HepG2 (cell line): ENCODE results near the gene POLR1G. TPM values are rescaled to one million over a fixed set of nuclear protein-coding genes. Genes with fewer than 3 reads are reported as not detected.

Experiments used
- CCAR2 ChIP-seq: fragments of 200-400 bp; formaldehyde crosslinking; optimal IDR thresholded peaks from 2 replicates; pipeline ENCODE3; 2018; ENCODE audit warnings: low read depth, mild to moderate bottlenecking, low read length, moderate library complexity
- CEBPB ChIP-seq: IDR thresholded peaks from 2 replicates; pipeline ENCODE4 v1.6.1; 2011; ENCODE audit warnings: low read depth, low read length, improper control_type of control experiment, borderline replicate concordance
- GABPB1 ChIP-seq: IDR thresholded peaks from 2 replicates; pipeline ENCODE4 v1.6.1; 2016; ENCODE audit warnings: mild to moderate bottlenecking, missing genetic modification reagents, moderate library complexity, missing compliant biosample characterization
- JUND ChIP-seq: sonication (generic); formaldehyde crosslinking; IDR thresholded peaks from 2 replicates; pipeline ENCODE4 v1.8.0; 2022; ENCODE audit warnings: mild to moderate bottlenecking, missing genetic modification reagents
- NR2F6 ChIP-seq, 2 experiments: IDR thresholded peaks; 2 replicates each; pipeline ENCODE4 v1.6.1; 2016; ENCODE audit warnings: antibody characterized with exemption in 1 of 2, mild to moderate bottlenecking in 1 of 2
- PAF1 ChIP-seq: IDR thresholded peaks from 2 replicates; pipeline ENCODE4 v1.6.1; 2016; ENCODE audit warnings: missing genetic modification reagents, missing compliant biosample characterization
- PTBP1 ChIP-seq: fragments of 200-400 bp; formaldehyde crosslinking; IDR thresholded peaks from 2 replicates; pipeline ENCODE4 v1.6.1; 2018; ENCODE audit warnings: low read length, low read depth; ENCODE audit not compliant: poor library complexity, severe bottlenecking
- RARA ChIP-seq: IDR thresholded peaks from 2 replicates; pipeline ENCODE4 v1.6.1; 2016; ENCODE audit warnings: missing genetic modification reagents, missing compliant biosample characterization
- RXRB ChIP-seq: IDR thresholded peaks from 2 replicates; pipeline ENCODE4 v1.6.1; 2016; ENCODE audit warnings: borderline replicate concordance, missing genetic modification reagents, missing compliant biosample characterization
- TEAD3 ChIP-seq: optimal IDR thresholded peaks from 2 replicates; pipeline ENCODE3; 2016; ENCODE audit warnings: borderline replicate concordance
- TMF1 ChIP-seq: sonication (generic); formaldehyde crosslinking; IDR thresholded peaks from 2 replicates; pipeline ENCODE4 v1.8.1; 2022; ENCODE audit warnings: low read depth, missing genetic modification reagents
- ZFY ChIP-seq: sonication (generic); formaldehyde crosslinking; IDR thresholded peaks from 2 replicates; pipeline ENCODE4 v1.4.0; 2020; ENCODE audit warnings: missing genetic modification reagents
- ZNF24 ChIP-seq: fragments of 450-650 bp; IDR thresholded peaks from 2 replicates; pipeline ENCODE4 v1.6.1; 2017; ENCODE audit warnings: antibody characterized with exemption, mild to moderate bottlenecking
- ZNF256 ChIP-seq: sonication (generic); formaldehyde crosslinking; conservative IDR thresholded peaks from 2 replicates; pipeline ENCODE4 v1.4.0; 2020; ENCODE audit warnings: missing genetic modification reagents
- ZNF331 ChIP-seq: sonication (generic); formaldehyde crosslinking; IDR thresholded peaks from 2 replicates; pipeline ENCODE4 v1.4.0; 2020; ENCODE audit warnings: missing genetic modification reagents
- ZNF382 ChIP-seq: sonication (generic); formaldehyde crosslinking; IDR thresholded peaks from 2 replicates; pipeline ENCODE4 v1.5.0; 2020; ENCODE audit warnings: missing genetic modification reagents, mild to moderate bottlenecking, borderline replicate concordance
- ZNF543 ChIP-seq: sonication (generic); formaldehyde crosslinking; IDR thresholded peaks from 2 replicates; pipeline ENCODE4 v1.4.0; 2020; ENCODE audit warnings: mild to moderate bottlenecking, missing genetic modification reagents
- ZNF619 ChIP-seq: sonication (generic); formaldehyde crosslinking; IDR thresholded peaks from 2 replicates; pipeline ENCODE4 v1.4.0; 2020; ENCODE audit warnings: mild to moderate bottlenecking, missing genetic modification reagents
- ZNF879 ChIP-seq: sonication (generic); formaldehyde crosslinking; IDR thresholded peaks from 2 replicates; pipeline ENCODE4 v1.8.1; 2023; ENCODE audit warnings: missing genetic modification reagents
- polyA plus RNA-seq, 8 experiments: library from polyadenylated mRNA; depleted of rRNA in 3 of 8; stranded (reverse) in 7 of 8; unstranded in 1 of 8; fragments of >200 nt; fragmentation: Illumina TruSeq in 4 of 8; extraction: Trizol in 4 of 8; gene quantifications; 2 replicates each; pipeline versions ENCODE4 v1.2.1 to v1.2.3, GENCODE V29; 2011 to 2016; ENCODE audit warnings: low read depth in 4 of 8, missing spikeins in 1 of 8, mixed read lengths in 1 of 8; ENCODE audit not compliant: insufficient read depth in 1 of 8
- total RNA-seq, 5 experiments: library from RNA; depleted of rRNA; stranded (reverse); fragments of >200 nt; fragmentation: Illumina TruSeq; extraction: Trizol; gene quantifications; 2 replicates each; pipeline ENCODE4 v1.2.3, GENCODE V29; 2016; ENCODE audit warnings: low read depth in 1 of 5
- TF ChIP-seq, protein P1 (sequence below): fragments of 450-650 bp; IDR thresholded peaks from 2 replicates; pipeline ENCODE4 v1.6.1; 2016
- TF ChIP-seq, protein P2 (sequence below): sonication (generic); formaldehyde crosslinking; IDR thresholded peaks from 2 replicates; pipeline ENCODE4 v1.9.0; 2021; ENCODE audit warnings: missing genetic modification reagents, borderline replicate concordance
- TF ChIP-seq, protein P3 (sequence below): IDR thresholded peaks from 2 replicates; pipeline ENCODE4 v1.6.1; 2012; ENCODE audit warnings: inconsistent platforms
- TF ChIP-seq, protein P4 (sequence below): sonication (generic); formaldehyde crosslinking; IDR thresholded peaks from 2 replicates; pipeline ENCODE4 v1.5.0; 2020; ENCODE audit warnings: missing genetic modification reagents

The POLR1G gene
- total and polyA plus RNA-seq, 2 of the 13 experiments (the other 11 are each of a cell fraction or from before 2014, with no cell fraction given), result 3.5 to 20.8 TPM

DNA sequence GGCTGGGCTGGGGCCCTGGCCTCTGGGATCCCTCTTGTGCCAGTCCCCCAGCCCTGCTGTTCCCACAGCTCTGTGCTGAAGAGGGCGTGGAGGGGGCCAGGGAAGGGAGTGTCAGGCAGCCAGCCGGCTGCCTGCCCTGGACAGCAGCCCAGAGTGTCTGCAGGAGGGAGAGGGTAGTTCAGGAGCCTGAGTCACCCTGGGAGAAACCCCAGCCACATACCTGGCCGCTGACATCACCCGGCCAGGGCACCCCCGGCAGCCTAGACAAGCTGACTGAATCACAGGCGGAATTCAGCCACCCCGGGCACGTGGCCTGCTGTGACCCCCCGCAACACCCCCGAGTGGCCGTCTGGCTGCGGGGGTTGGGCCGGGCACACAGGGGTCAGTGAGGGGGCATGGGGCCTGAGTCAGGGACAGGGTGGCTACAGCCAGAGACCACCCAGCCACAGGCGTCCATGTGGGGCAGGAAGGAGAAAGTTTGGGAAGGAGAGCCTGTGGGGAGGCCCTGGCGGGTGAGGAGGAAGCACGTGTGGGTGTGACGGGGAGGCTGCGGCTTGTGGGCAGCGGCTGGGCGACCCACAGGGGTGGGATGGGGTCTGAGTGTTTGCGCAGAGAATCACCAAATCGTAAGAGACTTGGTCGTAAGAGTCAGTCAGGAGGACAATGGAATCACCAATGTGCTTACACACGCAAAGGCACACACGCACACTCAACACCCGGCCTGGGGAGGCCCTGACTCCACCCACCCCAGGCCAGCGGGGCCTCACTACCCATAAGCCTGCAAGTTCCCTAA, 49.5 kb downstream of the POLR1G start (continued):
- TF ChIP-seq, protein P1, sequence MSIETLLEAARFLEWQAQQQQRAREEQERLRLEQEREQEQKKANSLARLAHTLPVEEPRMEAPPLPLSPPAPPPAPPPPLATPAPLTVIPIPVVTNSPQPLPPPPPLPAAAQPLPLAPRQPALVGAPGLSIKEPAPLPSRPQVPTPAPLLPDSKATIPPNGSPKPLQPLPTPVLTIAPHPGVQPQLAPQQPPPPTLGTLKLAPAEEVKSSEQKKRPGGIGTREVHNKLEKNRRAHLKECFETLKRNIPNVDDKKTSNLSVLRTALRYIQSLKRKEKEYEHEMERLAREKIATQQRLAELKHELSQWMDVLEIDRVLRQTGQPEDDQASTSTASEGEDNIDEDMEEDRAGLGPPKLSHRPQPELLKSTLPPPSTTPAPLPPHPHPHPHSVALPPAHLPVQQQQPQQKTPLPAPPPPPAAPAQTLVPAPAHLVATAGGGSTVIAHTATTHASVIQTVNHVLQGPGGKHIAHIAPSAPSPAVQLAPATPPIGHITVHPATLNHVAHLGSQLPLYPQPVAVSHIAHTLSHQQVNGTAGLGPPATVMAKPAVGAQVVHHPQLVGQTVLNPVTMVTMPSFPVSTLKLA, result peak; percentile 80
- TF ChIP-seq ZNF256 (CRISPR knock-in tag) (no peak), PTBP1 (peak; percentile 89), ZNF382 (CRISPR knock-in tag) (no peak), ZNF879 (no peak), ZNF331 (no peak), PAF1 (CRISPR knock-in tag) (no peak), RARA (CRISPR knock-in tag) (peak; percentile 99), ZNF24 (peak; percentile 72; the same call in 1 of the 2 replicates), CEBPB (no peak), CCAR2 (no peak), RXRB (CRISPR knock-in tag) (peak; percentile 94), ZFY (peak; percentile 35; the same call in 1 of the 2 replicates), TEAD3 (CRISPR knock-in tag) (peak; percentile 99), NR2F6 (IDR thresholded peaks at IDR 0.05) (no peak; the same call in none of the 2 replicates), NR2F6 (CRISPR knock-in tag; IDR thresholded peaks at IDR 0.05) (peak; percentile 63), GABPB1 (CRISPR knock-in tag) (peak; percentile 78; the same call in 1 of the 2 replicates), ZNF619 (CRISPR knock-in tag) (no peak), ZNF543 (CRISPR knock-in tag) (no peak), JUND (CRISPR knock-in tag) (peak; percentile 99), TMF1 (no peak)
- TF ChIP-seq, protein P2, sequence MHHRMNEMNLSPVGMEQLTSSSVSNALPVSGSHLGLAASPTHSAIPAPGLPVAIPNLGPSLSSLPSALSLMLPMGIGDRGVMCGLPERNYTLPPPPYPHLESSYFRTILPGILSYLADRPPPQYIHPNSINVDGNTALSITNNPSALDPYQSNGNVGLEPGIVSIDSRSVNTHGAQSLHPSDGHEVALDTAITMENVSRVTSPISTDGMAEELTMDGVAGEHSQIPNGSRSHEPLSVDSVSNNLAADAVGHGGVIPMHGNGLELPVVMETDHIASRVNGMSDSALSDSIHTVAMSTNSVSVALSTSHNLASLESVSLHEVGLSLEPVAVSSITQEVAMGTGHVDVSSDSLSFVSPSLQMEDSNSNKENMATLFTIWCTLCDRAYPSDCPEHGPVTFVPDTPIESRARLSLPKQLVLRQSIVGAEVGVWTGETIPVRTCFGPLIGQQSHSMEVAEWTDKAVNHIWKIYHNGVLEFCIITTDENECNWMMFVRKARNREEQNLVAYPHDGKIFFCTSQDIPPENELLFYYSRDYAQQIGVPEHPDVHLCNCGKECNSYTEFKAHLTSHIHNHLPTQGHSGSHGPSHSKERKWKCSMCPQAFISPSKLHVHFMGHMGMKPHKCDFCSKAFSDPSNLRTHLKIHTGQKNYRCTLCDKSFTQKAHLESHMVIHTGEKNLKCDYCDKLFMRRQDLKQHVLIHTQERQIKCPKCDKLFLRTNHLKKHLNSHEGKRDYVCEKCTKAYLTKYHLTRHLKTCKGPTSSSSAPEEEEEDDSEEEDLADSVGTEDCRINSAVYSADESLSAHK (CRISPR knock-in tag), result no peak
- TF ChIP-seq, protein P3, sequence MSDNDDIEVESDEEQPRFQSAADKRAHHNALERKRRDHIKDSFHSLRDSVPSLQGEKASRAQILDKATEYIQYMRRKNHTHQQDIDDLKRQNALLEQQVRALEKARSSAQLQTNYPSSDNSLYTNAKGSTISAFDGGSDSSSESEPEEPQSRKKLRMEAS, result peak; percentile 88
- TF ChIP-seq, protein P4, sequence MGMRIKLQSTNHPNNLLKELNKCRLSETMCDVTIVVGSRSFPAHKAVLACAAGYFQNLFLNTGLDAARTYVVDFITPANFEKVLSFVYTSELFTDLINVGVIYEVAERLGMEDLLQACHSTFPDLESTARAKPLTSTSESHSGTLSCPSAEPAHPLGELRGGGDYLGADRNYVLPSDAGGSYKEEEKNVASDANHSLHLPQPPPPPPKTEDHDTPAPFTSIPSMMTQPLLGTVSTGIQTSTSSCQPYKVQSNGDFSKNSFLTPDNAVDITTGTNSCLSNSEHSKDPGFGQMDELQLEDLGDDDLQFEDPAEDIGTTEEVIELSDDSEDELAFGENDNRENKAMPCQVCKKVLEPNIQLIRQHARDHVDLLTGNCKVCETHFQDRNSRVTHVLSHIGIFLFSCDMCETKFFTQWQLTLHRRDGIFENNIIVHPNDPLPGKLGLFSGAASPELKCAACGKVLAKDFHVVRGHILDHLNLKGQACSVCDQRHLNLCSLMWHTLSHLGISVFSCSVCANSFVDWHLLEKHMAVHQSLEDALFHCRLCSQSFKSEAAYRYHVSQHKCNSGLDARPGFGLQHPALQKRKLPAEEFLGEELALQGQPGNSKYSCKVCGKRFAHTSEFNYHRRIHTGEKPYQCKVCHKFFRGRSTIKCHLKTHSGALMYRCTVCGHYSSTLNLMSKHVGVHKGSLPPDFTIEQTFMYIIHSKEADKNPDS, result no peak
